ENCODE data around the gene TGIF2. TPM values are rescaled to one million over a fixed set of nuclear protein-coding genes. Genes with fewer than 3 reads are reported as not detected.
A peak's percentile ranks its signal among the peaks of the same experiment; 100 is the strongest.

The TGIF2 gene
- total RNA-seq, 1 donor, result 47.4 TPM

GRCh38 chr20:36574366-36575135 is 1.2 kb downstream of the TGIF2 start:
- peak in 2 of 3 donors; percentile 19 to 60 for DNase-seq (ENCODE audit: low read depth in 2 of 3, low spot score in 2 of 3)

GRCh38 chr20:36576081-36576445 is 2.7 kb downstream of the TGIF2 start:
- no peak for DNase-seq (ENCODE audit: low read depth in 2 of 3, low spot score in 2 of 3)

- no peak for DNase-seq (ENCODE audit: low read depth in 2 of 3, low spot score in 2 of 3)
Measured at GRCh38 chr20:36578356-36579041, 5.1 kb downstream of the TGIF2 start.

GRCh38 chr20:36579996-36580545 is 6.7 kb downstream of the TGIF2 start:
- DNase-seq (ENCODE audit: low read depth in 2 of 3, low spot score in 2 of 3), result no peak

- DNase-seq (ENCODE audit: low read depth in 2 of 3, low spot score in 2 of 3), result no peak
Measured at GRCh38 chr20:36582322-36582721, 8.9 kb downstream of the TGIF2 start.

- no peak for DNase-seq (ENCODE audit: low read depth in 2 of 3, low spot score in 2 of 3)
Measured at GRCh38 chr20:36582821-36583220, 9.4 kb downstream of the TGIF2 start.

GRCh38 chr20:36584018-36584481 is 10.7 kb downstream of the TGIF2 start:
- DNase-seq (ENCODE audit: low read depth in 2 of 3, low spot score in 2 of 3), result no peak

- no peak for DNase-seq (ENCODE audit: low read depth in 2 of 3, low spot score in 2 of 3)
Measured at GRCh38 chr20:36585410-36586125, 12.2 kb downstream of the TGIF2 start.

- DNase-seq (ENCODE audit: low read depth in 2 of 3, low spot score in 2 of 3), result no peak
Measured at GRCh38 chr20:36587388-36588070, 14.1 kb downstream of the TGIF2 start.

GRCh38 chr20:36591281-36591680 is 17.9 kb downstream of the TGIF2 start:
- no peak for DNase-seq (ENCODE audit: low read depth in 2 of 3, low spot score in 2 of 3)

- no peak for DNase-seq (ENCODE audit: low read depth in 2 of 3, low spot score in 2 of 3)
Measured at GRCh38 chr20:36591854-36592641, 18.7 kb downstream of the TGIF2 start.

- DNase-seq (ENCODE audit: low read depth in 2 of 3, low spot score in 2 of 3), result no peak
Measured at GRCh38 chr20:36593347-36593929, 20.0 kb downstream of the TGIF2 start.

- peak in 2 of 3 donors; percentile 35 to 59 for DNase-seq (ENCODE audit: low read depth in 2 of 3, low spot score in 2 of 3)
Measured at GRCh38 chr20:36599912-36600345, 26.5 kb downstream of the TGIF2 start.

- no peak for DNase-seq (ENCODE audit: low read depth in 2 of 3, low spot score in 2 of 3)
Measured at GRCh38 chr20:36601540-36601939, 28.1 kb downstream of the TGIF2 start.

- peak in 1 of 3 donors; percentile 76 for DNase-seq (ENCODE audit: low read depth in 2 of 3, low spot score in 2 of 3)
Measured at GRCh38 chr20:36604952-36605398, 31.6 kb downstream of the TGIF2 start.

- DNase-seq (ENCODE audit: low read depth in 2 of 3, low spot score in 2 of 3), result peak; percentile 98 to 100 (median 99)
Measured at GRCh38 chr20:36605399-36606157, 32.2 kb downstream of the TGIF2 start, which contains the start of gene RAB5IF. TSS of gene RAB5IF (plus strand) at chr20:36605779. CDS start at chr20:36605952, 173 bp downstream.

GRCh38 chr20:36606158-36607066 is 33.0 kb downstream of the TGIF2 start:
- DNase-seq (ENCODE audit: low read depth in 2 of 3, low spot score in 2 of 3), result peak in 1 of 3 donors; percentile 34
